ENCODE results near the gene CADPS2.

The CADPS2 gene

GRCh38 chr7:122350701-122351100, 535.6 kb downstream of the CADPS2 start:
- H3K4me3 ChIP-seq (ENCODE audit: low read depth, low read length), result no peak overlapping the region
- TF ChIP-seq CTCF (IDR thresholded peaks at IDR 0.05; ENCODE audit: low read depth, low read length), result no peak
- no peak for DNase-seq (ENCODE audit: low read depth, low spot score)
- in situ Hi-C loops (cut with HindIII; ENCODE audit: low sequenced_read_pairs), result no loop called here

GRCh38 chr7:122344303-122344620, 542.0 kb downstream of the CADPS2 start:
- no peak overlapping the region for H3K4me3 ChIP-seq (ENCODE audit: low read depth, low read length)
- no peak for DNase-seq (ENCODE audit: low read depth, low spot score)
- in situ Hi-C loops (cut with HindIII; ENCODE audit: low sequenced_read_pairs), result no loop called here
- no peak for TF ChIP-seq CTCF (IDR thresholded peaks at IDR 0.05; ENCODE audit: low read depth, low read length)

GRCh38 chr7:122343601-122344302, 542.5 kb downstream of the CADPS2 start:
- in situ Hi-C loops (cut with HindIII; ENCODE audit: low sequenced_read_pairs), result no loop called here
- DNase-seq (ENCODE audit: low read depth, low spot score), result no peak
- TF ChIP-seq CTCF (IDR thresholded peaks at IDR 0.05; ENCODE audit: low read depth, low read length), result no peak
- no peak overlapping the region for H3K4me3 ChIP-seq (ENCODE audit: low read depth, low read length)

- DNase-seq (ENCODE audit: low read depth, low spot score), result no peak
- H3K4me3 ChIP-seq (ENCODE audit: low read depth, low read length), result no peak overlapping the region
Observed at GRCh38 chr7:122340427-122340826, 545.8 kb downstream of the CADPS2 start.

GRCh38 chr7:122339145-122339904, 546.9 kb downstream of the CADPS2 start:
- H3K4me3 ChIP-seq (ENCODE audit: low read depth, low read length), result no peak overlapping the region
- in situ Hi-C loops (cut with HindIII; ENCODE audit: low sequenced_read_pairs), result no loop called here
- no peak for DNase-seq (ENCODE audit: low read depth, low spot score)
- TF ChIP-seq CTCF (IDR thresholded peaks at IDR 0.05; ENCODE audit: low read depth, low read length), result no peak

More at GRCh38 chr7:122340427-122340826, 545.8 kb downstream of the CADPS2 start:
- TF ChIP-seq CTCF (IDR thresholded peaks at IDR 0.05; ENCODE audit: low read depth, low read length), result no peak
- in situ Hi-C loops (cut with HindIII; ENCODE audit: low sequenced_read_pairs), result no loop called here

- no peak overlapping the region for H3K4me3 ChIP-seq (ENCODE audit: low read depth, low read length)
- in situ Hi-C loops (cut with HindIII; ENCODE audit: low sequenced_read_pairs), result no loop called here
- no peak for TF ChIP-seq CTCF (IDR thresholded peaks at IDR 0.05; ENCODE audit: low read depth, low read length)
- no peak for DNase-seq (ENCODE audit: low read depth, low spot score)
Observed at GRCh38 chr7:122337011-122337410, 549.2 kb downstream of the CADPS2 start.
